Stimulated activated CD8-positive, alpha-beta memory T cell treated with anti-CD3 and anti-CD28 coated beads, Interleukin-15, amount 100 ng/mL, for 48 hours (primary cell): ENCODE data around the gene PCSK2.

ENCODE experiments used
- DNase-seq, 2 donors: peaks; one replicate each; pipeline ENCODE4 v3.0.0-alpha.2; 2020; ENCODE audit warnings: low read depth in 2 of 2

PCSK2 gene

DNA sequence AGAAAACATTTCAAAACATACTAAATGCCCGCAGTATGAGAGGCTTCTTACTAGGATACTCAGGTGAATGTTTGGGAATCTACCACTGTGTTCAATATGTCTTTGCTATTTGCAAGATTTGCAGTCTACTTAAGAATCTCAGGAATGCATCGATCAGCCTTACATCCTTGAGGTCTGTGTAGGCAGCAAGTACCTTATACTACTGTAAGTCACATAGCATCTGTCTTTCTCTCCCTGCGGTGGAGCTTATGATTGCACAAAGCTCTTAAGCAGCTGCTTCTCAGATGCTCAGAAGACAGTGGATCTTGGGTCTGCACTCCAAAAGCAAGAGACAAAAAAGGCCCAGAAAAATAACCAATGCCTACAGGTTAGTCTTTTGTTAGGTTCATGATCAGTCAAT, 21.4 kb downstream of the PCSK2 start:
- no peak for DNase-seq

DNA sequence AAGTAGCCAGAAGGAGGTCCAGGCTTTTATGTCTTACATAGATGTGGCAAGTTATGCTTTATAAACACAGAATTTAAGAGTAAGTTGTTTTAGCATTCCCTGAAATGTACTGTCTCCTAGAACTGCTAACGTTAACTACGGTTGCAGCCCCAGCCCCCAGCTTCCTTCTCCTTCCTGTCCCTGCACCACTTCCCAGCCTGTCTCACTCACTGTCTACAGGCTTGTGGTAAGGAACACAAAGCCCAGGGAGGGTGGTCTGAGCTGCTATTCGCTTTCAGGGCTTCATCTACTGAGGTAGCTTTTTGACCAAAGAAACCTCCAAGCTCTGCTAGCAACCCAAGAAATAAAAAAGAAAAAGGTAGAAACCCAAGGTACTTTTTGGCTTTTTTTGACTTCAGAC, 35.9 kb downstream of the PCSK2 start:
- DNase-seq = no peak

DNA sequence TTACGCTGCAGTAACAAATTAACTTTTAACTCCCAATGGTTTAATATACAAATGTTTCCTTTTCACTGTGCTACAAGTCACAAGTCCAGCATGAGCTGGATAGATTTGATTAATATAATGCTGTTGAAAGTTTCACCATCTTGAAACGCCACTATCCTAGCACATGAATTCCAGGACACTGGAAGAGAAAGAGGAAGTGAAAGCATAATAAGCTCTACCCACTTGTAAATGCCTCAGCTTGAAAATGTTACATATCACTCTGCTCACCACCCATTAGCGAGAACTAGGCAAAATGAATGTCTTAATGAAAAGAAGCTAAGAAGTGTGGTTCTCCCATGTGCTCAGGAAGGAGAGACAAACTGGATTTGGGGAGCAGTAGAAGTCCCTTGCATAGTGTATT, 46.9 kb downstream of the PCSK2 start:
- no peak for DNase-seq

DNA sequence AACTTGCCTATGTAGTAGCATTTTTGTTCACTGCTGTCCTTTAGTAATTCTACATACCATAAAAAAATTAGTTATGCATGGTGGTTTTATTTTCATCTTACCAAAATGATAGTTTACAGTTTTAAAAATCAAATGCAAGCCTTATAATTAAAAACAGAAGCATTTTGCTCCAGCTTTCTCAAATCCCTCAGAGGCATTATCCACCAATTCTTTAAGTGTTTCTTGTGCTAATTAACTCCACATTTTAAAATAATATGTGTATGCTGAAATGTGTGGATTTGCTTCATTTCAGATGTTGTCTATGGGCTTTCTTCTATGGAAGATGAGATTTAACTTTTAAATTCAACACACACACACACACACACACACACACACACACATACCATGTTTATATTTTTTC, 49.3 kb downstream of the PCSK2 start:
- no peak for DNase-seq

DNA sequence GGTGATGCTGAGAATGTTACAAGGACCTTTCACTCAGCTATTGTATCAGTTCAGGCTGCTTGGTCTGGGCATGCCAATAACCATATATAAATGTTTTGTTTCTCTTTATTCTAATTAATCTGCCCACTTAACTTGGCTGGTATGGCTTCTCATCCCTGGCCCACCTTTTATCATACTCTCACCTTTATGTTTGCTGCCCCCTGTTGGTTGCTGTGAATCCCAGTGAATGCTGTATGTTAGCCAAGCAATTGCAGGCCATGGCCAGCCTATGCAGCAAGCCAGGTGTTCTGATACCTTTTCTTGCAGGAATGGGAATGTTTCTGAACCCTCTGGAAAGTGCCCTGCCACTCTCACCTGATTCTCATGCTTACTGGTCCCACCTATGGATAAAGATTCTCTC, 54.6 kb downstream of the PCSK2 start:
- DNase-seq = no peak

DNA sequence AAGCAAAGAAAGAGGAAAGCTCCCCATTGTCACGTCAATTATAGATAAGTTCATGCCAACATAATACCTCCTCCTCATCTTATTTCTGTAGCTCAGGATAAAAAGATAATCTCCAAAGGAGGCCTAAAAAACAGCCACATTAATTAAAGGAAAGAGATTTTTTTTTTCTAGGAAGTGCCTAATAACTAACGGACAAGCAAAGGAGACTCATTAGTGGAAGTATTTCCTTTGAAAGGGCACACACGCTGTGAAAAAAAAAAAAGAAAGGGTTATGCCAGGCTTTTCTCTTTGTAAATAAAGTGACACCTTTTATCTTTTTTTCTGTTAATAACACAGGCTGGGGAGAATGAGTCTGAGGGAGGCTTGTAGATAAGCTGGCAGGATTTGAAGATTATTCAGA, 55.7 kb downstream of the PCSK2 start:
- DNase-seq = no peak

DNA sequence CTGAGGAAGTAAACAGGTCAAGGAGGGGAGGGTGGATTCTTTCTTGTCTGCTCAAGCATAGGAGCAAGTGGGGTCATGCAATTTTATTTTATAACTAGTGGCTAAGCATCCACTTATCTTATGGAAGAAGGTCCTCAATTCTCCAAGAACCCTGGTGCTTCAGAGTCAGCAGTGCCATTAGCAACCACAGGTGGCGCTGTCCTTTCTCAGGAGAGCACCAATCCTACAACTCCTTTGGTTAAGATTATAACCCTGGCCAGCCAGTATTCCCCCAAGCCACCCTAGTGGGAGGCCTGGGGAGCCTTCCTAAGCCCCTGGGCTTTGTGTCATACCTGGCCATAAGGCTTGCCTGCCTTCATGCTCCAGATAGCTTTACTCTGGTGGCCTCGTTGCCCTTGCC, 60.7 kb downstream of the PCSK2 start:
- DNase-seq = no peak

DNA sequence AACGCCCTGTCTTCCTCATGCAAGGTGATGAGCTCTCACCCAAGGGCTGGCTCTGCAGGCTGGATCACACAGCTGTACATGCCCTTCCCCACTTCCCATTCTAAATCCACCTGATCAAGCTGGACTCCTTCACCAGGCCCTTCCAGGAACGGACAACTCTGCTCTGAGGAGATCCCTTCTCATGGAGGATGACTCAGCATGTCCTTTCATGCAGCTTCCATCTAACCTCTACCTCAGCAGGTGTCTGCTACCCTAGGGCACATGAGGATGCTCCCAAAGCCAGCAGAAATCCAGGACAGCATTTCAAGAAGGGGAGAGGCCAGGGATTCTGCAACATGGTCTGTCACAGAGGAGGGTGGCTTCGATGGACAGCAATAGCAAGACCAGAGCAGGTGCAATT, 61.2 kb downstream of the PCSK2 start:
- no peak for DNase-seq

DNA sequence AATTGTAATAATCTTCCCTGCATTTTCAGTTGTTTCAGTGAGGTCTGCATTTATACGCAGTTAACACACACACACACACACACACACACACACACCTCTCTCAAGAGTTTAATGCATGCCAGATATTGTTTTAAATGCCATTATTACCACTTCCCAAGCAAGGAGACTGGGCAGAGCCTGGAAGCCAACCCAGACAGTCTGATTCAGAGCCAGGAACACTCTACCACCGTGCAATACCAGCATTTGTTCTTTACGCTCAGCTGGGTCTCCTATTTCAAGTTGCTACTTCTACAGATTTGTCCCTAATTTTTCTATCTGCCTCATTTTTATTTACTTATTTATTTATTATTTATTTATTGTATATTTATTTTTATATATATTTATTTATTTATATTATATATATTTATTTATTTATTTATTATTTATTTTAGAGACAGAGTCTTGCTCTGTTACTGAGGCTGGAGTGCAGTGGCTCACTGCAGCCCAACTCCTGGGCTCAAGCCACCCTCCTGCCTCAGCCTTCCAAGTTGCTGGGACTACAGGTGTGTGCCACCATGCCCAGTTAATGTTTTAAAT, 68.4 kb downstream of the PCSK2 start:
- no peak for DNase-seq

DNA sequence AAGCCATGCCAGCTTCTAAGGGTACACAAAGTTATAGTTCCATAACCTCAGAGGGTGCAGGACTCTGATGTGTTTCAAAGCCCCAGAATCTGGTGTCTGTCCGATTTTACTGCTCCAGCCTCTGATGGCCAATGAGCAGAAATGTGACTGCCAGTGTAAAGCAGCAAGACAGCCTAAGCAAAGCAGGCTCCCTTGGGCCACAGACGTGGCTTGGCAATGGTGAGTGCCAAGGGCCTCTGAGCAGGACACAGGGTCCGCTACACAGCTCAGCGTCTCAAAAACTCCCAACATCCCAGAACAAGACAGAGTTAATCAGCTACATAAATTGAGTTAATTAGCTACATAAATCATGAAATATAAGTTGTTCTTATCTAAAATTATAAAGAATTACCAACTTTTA, 69.2 kb downstream of the PCSK2 start:
- no peak for DNase-seq

DNA sequence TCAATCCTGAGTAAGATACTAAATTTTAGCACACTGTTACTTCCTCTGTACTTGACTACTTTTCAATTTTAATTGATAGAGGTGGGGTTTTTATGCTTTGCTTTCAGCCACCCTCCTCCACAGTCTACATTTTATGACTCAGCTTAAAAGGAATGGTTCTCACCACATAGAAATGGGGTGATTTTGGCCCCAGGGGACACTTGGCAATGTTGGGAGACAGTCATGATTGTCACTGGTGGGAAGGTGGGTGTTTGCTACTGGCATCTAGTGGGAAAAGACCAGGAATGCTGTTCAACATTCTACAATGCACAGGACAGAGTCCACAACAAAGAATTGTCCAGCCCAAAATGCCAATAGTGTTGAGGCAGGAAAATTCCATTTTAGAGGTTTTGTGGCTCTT, 71.3 kb downstream of the PCSK2 start:
- DNase-seq = no peak

DNA sequence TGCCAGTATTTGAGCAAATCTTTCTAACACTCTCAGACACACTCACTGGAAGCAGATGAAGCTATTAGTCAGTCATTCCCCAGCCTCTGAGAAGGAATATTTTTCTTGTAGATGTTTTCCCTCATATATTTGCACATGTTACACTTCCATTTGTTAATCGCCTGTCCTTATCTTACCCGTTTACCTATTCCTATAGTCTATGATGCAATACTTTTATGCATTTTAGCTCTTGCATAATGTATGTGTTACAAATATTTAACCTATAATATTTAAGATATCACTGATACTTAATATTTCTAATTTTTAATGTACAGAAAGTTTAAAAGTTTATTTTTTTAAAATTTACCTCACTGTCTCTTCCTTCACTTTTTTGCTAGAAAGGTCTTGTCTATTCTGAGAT, 71.9 kb downstream of the PCSK2 start:
- no peak for DNase-seq

DNA sequence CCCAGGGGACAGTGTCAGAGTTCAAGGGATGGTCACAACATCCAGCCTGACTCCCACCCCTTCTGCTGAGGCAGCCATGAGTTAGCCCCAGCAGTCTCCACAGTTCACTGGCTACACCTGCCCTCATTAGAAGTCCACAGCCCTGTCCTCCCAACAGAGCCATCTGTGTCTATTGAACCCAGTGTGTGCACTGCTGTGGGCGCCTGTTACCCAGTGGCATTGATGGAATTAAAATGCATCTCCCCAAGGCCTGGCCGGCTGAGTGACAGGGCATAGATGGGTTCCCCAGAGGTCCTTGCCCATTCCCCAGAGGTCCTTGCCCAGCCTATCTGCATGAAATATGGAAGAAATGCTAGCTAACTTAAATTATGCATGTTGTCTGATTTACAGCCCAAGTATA, 73.3 kb downstream of the PCSK2 start:
- DNase-seq = no peak

DNA sequence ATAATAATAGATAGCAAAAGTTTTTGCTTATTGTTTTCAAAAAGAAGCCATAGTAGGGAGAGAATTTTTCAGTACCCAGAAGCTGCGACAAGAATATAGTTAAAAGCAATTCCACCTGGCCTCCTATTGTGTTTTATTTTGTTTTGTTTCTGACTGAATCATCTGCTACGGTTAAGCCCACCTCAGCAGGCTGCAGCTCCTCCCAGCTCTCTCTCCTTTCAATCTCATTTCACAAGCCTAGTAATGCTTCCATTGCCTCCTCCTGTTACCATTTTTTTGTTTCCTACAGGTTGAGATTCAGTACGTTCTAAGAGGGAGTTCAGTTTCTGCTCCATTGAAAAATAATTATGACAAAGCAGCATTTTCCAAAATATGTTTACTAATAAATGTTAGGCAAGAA, 77.9 kb downstream of the PCSK2 start:
- no peak for DNase-seq

DNA sequence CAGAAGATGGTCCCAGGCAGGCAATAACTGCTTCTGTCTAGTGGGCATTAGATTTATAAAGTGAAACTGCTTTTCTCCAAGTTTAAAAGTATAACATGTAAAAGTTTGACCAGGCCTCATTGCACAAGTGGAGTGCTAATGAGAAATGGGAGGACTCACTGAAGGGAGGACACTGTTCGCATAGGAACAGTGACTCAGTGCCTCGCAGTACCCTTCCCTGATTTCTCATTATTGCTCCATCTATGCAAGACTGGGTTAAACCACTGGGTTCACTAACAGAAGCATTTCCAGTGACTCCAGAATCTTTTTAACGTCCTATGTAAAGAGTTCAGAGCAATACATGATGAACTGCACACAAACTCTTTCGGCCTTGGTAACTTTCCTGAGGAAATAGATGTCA, 79.6 kb downstream of the PCSK2 start:
- DNase-seq = no peak

DNA sequence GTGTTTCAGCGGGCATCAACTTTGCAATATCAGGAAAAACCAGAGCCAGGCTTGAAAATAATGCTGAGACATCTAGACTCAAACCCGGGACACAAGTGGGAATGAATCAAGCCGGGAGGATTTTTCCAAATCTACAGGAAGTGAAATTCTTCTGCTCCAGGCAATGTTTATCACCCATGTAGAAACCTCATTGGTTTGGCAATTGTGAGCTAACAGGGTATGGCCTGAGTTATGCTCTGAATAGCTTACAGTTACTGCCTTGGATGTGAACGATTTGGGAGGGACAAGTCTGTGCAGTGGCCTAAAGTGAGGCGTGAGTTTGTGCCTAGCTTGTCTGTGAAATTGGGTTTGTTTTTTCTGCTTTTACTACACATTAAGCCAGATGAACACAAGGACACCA, 87.4 kb downstream of the PCSK2 start:
- no peak for DNase-seq

DNA sequence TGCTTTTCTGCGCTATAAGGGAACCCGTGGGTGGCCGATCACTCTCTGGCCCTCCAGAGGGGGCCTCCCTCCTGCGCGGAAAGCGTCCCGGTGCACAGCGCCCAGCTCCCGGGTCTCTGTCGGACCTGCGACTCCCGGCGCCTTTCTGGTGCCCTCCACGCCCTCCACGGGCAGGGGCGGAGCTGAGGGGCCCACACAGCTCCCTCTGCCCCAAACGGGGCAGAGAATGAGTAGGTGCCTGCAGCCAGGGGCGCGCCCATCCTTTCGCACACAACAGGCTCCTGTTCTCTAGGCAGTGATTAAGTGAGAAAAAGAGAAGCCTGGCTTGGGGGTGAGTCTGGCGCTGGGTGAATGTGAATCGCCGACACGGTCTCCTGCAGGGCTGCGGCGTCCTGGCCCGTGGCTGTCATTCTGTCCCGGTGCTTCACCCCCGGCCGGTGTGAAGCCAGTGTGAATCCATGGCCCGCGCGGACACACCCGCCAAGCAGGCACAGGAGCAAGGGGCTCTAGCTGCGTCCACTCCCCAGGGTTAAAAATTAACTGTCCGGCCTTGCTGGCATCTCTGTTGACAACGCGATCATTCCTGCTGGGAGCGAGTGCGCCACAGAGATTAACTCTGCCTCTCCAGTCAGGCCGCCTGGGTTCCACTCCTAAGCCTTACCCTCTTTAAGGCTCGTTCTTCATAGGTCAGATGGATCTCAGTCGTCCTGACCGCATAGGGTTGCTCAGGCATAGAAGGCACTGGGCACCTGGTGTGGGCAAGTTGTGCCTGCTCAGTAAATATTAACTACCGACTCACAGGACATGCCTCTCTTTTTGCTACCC, 88.8 kb downstream of the PCSK2 start:
- DNase-seq = no peak

DNA sequence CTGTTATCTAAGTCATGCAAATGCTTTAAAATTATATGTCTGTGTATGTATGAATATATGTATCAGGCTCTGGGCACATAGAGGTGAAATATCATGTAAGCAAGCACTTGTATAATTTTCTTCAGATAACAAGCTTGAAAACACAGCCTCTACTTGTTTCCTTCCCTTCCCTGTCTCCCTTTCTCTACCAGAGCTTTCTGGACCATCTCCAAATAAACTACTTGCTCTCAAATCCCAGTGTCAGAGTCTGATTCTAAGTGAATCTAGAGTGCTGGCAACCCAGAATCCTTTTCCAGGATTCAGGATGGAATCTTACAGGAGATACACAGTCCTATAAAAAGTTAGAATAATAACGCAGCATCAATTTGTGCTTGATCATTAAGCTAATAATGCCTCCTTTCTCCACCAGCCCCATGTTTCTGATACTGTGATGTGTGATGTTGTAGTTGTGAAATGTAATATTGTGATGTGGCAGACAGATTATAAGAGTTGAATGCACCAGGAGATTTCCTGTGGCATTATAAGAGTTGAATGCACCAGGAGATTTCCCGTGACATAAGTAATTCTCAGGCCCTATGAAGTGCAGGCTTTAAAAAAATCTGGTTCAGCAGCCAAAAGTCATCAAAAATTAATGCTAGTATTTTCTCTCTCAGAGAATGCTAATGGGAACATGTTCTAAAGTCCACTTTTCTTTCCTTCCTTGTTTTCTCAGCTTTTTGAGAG, 89.6 kb downstream of the PCSK2 start:
- no peak for DNase-seq

DNA sequence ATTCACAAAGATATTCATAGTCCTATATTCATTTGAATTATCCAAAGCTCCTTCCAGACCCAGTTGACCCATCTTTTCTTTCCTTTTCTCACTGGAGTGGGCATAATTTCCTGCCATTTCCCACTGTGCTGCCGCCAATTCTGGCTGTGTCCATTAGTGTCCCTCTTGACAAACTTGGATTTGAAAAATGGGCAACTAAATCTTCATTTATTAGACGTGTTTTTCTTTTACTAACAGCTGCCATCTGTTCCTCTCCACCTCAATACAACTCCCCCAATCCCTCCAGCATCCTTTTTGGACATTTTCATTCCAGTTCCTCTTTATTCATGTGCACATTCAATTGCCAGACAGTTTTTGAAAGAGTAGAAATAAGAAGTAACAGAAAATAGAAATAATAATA, 90.5 kb downstream of the PCSK2 start:
- DNase-seq = no peak

DNA sequence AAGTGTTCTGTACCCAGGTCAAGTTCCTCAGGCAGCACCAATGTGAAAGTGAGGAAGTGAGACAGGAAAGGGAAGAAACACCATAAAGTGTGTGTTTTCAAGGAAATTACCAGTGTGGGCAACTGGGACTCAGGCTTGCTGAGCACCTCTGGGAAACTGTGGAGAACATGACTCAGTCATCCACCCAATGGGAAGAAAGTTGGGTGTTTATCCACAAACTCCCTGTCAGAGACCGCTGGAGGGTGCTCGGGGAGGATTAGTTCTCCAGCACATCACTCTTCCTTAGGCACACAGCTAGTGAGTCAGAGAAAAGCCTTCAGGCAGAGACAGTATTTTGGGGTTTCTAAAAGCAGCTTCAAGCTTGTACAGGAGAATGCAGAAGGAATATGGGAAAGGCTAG, 93.6 kb downstream of the PCSK2 start:
- no peak for DNase-seq

DNA sequence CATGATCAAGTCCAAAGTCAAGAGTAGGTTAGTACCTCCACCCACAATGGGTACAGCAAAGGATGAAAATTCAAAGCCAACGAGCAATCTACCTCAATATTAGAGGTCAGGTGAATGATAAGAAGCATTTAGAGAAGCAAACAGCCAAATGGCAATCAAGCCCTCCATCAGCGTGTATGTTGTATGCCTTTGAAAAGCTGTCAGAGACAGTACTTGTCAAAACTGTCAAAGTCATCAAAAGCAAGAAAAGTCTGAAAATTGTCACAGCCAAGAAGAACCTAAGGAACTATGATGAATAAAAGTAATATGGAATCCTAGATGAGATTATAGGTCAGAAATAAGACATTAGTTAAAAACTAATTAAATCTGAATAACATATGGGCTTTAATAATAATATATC, 99.3 kb downstream of the PCSK2 start:
- DNase-seq = no peak

DNA sequence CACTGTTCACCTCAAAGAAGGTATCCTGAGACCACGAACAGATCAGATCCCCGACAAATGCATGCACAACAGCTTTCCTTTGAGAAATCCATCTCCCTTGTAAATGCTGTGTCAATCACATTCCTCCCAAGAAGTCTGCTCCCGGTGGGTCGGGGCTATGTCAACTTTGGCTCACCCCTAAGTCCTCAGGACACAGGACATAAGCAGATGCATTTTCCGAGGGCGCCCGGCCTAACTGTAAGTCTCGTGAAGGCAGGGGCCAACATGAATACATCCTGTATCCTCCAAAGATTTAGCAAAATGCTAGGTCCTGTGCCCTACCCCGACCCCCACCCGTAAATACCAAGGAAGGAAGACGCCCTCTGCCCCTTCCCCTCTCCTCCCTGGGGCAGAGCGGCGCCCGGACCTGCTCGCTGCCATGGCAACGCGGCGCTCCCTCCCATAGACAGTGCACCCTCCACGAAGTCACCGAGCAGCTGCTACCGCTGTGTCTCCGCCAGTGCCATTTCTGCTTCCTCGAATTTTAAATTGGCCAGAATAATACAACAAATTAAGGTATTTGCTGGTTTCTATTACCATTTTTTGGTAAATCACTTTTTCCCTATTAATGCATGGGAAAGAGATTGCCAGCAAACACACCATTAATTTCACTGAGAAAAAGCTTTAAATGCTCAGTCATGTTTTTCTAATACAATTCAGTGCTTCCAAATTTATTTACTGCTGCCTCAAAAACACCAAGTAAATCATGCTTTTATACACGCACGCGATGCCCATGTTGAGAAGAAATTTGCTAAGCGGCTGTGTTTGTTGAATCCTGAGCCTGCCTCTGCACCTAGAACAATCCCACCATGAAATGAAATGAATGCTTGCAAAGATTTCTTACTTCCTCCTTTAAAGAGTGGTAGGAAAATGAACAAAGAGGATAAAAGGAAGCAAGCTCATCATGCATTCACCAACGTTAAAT, 100.6 kb downstream of the PCSK2 start:
- DNase-seq = no peak
